CD4-positive, alpha-beta memory T cell (primary cell): ENCODE results near the gene ARHGAP29. TPM values are rescaled to one million over a fixed set of nuclear protein-coding genes. Genes with fewer than 3 reads are reported as not detected.

Experiments used
- CTCF ChIA-PET: fragments of 350-600 bp; sonication (Branson Sonifier 250); formaldehyde crosslinking; loops from one replicate; lab custom pipeline; 2021; ENCODE audit warnings: inconsistent platforms; ENCODE audit not compliant: partially characterized antibody; lab: Charles Lee
- POLR2A ChIA-PET: fragments of 350-600 bp; sonication (Branson Sonifier 250); formaldehyde crosslinking; loops from one replicate; lab custom pipeline; 2021; ENCODE audit not compliant: partially characterized antibody; lab: Charles Lee
- DNase-seq, 5 donors: peaks; one replicate each; pipeline versions ENCODE4 v3.0.0 to v3.0.0-alpha.2; 2020 to 2022; ENCODE audit warnings: mixed read lengths in 1 of 5
- H3K27ac ChIP-seq: one replicate; pipeline ENCODE4 v1.7.0; 2013; ENCODE audit warnings: low read depth, low read length
- H3K27me3 ChIP-seq: 2 replicates; pipeline ENCODE4 v1.7.0; 2013; ENCODE audit warnings: mild to moderate bottlenecking, low read length, moderate library complexity; ENCODE audit not compliant: insufficient read depth
- H3K36me3 ChIP-seq: 2 replicates; pipeline ENCODE4 v1.7.0; 2013; ENCODE audit warnings: mild to moderate bottlenecking, low read length, moderate library complexity; ENCODE audit not compliant: insufficient read depth
- H3K4me1 ChIP-seq: 2 replicates; pipeline ENCODE4 v1.7.0; 2013; ENCODE audit warnings: mild to moderate bottlenecking, low read length, moderate library complexity; ENCODE audit not compliant: insufficient read depth
- H3K4me3 ChIP-seq, 2 donors: one replicate each; pipeline ENCODE4 v1.7.0; 2013; ENCODE audit warnings: low read length in 2 of 2, mild to moderate bottlenecking in 1 of 2
- H3K9me3 ChIP-seq, 2 donors: one replicate each; pipeline ENCODE4 v1.7.0; 2013; ENCODE audit warnings: low read length in 2 of 2, control low read depth in 1 of 2; ENCODE audit not compliant: control insufficient read depth in 1 of 2
- H3K27ac Mint-ChIP-seq, 7 donors: one replicate each; pipeline ENCODE4 v1.8.0; 2020 to 2021; ENCODE audit warnings: mixed read lengths in 7 of 7, mild to moderate bottlenecking in 6 of 7, inconsistent platforms in 3 of 7, moderate library complexity in 3 of 7
- H3K27me3 Mint-ChIP-seq, 2 donors: one replicate each; pipeline ENCODE4 v1.8.0; 2020 to 2021; ENCODE audit warnings: mixed read lengths in 2 of 2
- H3K36me3 Mint-ChIP-seq, 2 donors: one replicate each; pipeline ENCODE4 v1.8.0; 2020 to 2021; ENCODE audit warnings: mixed read lengths in 2 of 2, inconsistent platforms in 1 of 2, mild to moderate bottlenecking in 1 of 2
- H3K4me1 Mint-ChIP-seq, 4 donors: one replicate each; pipeline ENCODE4 v1.8.0; 2020 to 2021; ENCODE audit warnings: mixed read lengths in 4 of 4, mild to moderate bottlenecking in 1 of 4
- H3K4me3 Mint-ChIP-seq, 8 donors: one replicate each; pipeline ENCODE4 v1.8.0; 2020 to 2021; ENCODE audit warnings: mixed read lengths in 8 of 8, mild to moderate bottlenecking in 7 of 8, moderate library complexity in 6 of 8, inconsistent platforms in 3 of 8
- H3K9me3 Mint-ChIP-seq, 8 donors: one replicate each; pipeline ENCODE4 v1.8.0; 2020 to 2021; ENCODE audit warnings: mixed read lengths in 8 of 8, mild to moderate bottlenecking in 5 of 8, inconsistent platforms in 3 of 8, moderate library complexity in 1 of 8
- intact Hi-C: fragments of 100-400 bp; cut with micrococcal nuclease; formaldehyde crosslinking; loops from one replicate; pipeline ENCODE4 v1.15.1; 2023
- polyA plus RNA-seq, 2 donors: library from polyadenylated mRNA; unstranded; fragments of 300-500 nt; fragmentation: Illumina TruSeq; gene quantifications; one replicate each; pipeline ENCODE4 v1.2.3, GENCODE V29; 2021
- total RNA-seq, 2 experiments: library from RNA; stranded (reverse); gene quantifications; one replicate each; pipeline ENCODE4 v1.2.3, GENCODE V29; 2021

ARHGAP29 gene
- total and polyA plus RNA-seq, 4 experiments from 2014 or later, result not detected

DNA sequence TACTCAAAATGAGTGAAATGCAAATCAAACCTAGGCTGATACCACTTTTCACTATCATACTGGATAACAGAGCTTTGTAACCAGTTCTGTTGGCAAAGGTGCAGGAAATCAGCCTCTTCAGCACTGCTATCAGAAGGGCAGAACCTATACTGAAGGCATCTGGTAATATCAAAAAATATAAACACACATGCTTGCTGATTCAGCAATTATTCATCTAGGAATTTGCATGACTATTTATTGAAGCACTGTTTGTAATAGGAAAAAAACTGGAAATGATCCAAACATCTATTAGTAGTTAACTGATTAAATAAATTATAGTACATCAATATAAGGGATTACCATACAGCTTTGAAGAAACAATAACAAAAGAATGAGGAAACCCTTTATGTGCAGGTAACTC, 21.4 kb downstream of the ARHGAP29 start:
- no peak for DNase-seq

DNA sequence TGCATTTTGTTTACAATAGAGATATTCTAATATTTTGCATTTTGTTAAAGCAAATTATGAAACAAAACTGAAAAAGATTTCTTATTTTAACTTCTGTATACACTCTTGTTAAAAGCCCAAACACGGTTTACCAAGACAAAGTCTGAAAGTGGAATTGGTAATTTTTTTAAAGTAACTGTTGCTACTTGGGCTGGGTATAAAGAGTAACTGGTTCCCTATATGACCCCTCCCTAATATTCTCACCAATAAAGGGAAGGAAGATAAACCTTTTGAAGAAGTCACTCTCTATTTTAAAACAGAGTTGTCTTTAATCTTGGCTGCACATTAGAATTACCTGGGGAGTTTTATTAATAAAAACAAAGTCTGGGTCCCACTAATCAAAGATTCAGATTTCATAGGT, 27.4 kb downstream of the ARHGAP29 start:
- no peak overlapping the region for H3K4me3 Mint-ChIP-seq
- POLR2A ChIA-PET, result no interaction called here
- H3K27me3 Mint-ChIP-seq, result peaks cover 3 to 5% of the 10 kb centered on the region in 2 donors
- Histone ChIP-seq H3K27ac (no peak overlapping the region), H3K4me3 (no peak overlapping the region), H3K27me3 (no peaks in the 10 kb centered on the region), H3K9me3 (no peaks in the 10 kb centered on the region), H3K36me3 (no peaks in the 10 kb centered on the region), H3K4me1 (no peaks in the 10 kb centered on the region)
- intact Hi-C loops, result no loop called here
- H3K9me3 Mint-ChIP-seq, result peaks cover 0 to 8% (median 2%) of the 10 kb centered on the region in 8 donors
- CTCF ChIA-PET, result no interaction called here
- H3K27ac Mint-ChIP-seq, result no peak overlapping the region
- DNase-seq, result no peak
- H3K36me3 Mint-ChIP-seq, result no peaks in the 10 kb centered on the region
- no peaks in the 10 kb centered on the region for H3K4me1 Mint-ChIP-seq

More for the DNA sequence above, 21.4 kb downstream of the ARHGAP29 start:
- Histone ChIP-seq H3K27me3 (no peaks in the 10 kb centered on the region), H3K36me3 (no peaks in the 10 kb centered on the region), H3K4me1 (no peaks in the 10 kb centered on the region), H3K4me3 (no peak overlapping the region), H3K27ac (no peak overlapping the region), H3K9me3 (no peaks in the 10 kb centered on the region)
- H3K4me1 Mint-ChIP-seq, result no peaks in the 10 kb centered on the region
- ChIA-PET CTCF (no interaction called here), POLR2A (no interaction called here)
- no peak overlapping the region for H3K4me3 Mint-ChIP-seq
- intact Hi-C loops, result no loop called here
- H3K27ac Mint-ChIP-seq, result no peak overlapping the region
- H3K9me3 Mint-ChIP-seq, result peaks cover 0 to 3% (median 0%) of the 10 kb centered on the region in 8 donors
- peaks cover 6 to 9% of the 10 kb centered on the region in 2 donors for H3K27me3 Mint-ChIP-seq
- H3K36me3 Mint-ChIP-seq, result no peaks in the 10 kb centered on the region

DNA sequence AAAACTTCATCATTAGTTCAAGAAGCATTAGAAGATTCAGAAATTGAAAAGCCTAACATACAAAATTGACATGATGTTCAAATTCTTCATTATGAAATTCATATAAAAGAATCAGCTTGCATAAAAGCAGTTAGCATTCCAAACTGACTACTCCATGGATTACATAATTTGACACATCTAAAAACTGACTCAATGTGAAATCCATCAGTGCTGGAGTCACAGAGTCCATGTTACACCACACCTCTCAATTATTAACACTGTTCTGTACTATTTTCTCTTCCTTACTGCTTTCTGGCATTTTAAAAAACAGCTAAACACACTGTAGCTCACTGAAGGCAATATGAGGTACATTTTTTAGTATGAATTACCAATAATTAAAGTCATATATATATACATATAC, 28.0 kb downstream of the ARHGAP29 start:
- peaks cover 3% of the 10 kb centered on the region in 2 donors for H3K27me3 Mint-ChIP-seq
- intact Hi-C loops, result no loop called here
- H3K27me3 ChIP-seq, result no peaks in the 10 kb centered on the region
- ChIA-PET CTCF (no interaction called here), POLR2A (no interaction called here)
- H3K9me3 Mint-ChIP-seq, result peaks cover 0 to 8% (median 2%) of the 10 kb centered on the region in 8 donors
- H3K4me3 ChIP-seq, result no peak overlapping the region
- H3K9me3 ChIP-seq, result no peaks in the 10 kb centered on the region
- H3K36me3 Mint-ChIP-seq, result no peaks in the 10 kb centered on the region
- H3K36me3 ChIP-seq, result no peaks in the 10 kb centered on the region
- no peaks in the 10 kb centered on the region for H3K4me1 ChIP-seq
- DNase-seq, result no peak
- no peak overlapping the region for H3K4me3 Mint-ChIP-seq
- no peak overlapping the region for H3K27ac ChIP-seq
- no peaks in the 10 kb centered on the region for H3K4me1 Mint-ChIP-seq
- H3K27ac Mint-ChIP-seq, result no peak overlapping the region

DNA sequence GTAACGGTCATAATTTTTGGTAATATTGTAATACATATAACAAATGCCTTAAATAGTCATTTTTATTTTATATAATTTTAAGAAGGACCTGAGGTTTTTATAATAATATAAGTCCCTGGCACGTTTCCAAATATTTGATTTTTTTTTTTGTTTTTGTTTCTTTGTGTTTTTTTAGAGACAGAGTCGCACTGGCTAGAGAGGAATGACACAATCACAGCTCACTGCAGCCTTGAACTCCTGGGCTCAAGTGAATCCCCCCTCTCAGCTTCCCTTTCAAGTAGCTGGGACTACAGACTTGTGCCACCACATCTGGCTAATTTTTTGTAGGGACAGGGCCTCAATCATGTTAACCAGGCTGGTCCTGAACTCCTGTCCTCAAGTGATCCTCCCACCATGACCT, 29.7 kb downstream of the ARHGAP29 start:
- CTCF ChIA-PET, result no interaction called here
- no peak overlapping the region for H3K4me3 Mint-ChIP-seq

DNA sequence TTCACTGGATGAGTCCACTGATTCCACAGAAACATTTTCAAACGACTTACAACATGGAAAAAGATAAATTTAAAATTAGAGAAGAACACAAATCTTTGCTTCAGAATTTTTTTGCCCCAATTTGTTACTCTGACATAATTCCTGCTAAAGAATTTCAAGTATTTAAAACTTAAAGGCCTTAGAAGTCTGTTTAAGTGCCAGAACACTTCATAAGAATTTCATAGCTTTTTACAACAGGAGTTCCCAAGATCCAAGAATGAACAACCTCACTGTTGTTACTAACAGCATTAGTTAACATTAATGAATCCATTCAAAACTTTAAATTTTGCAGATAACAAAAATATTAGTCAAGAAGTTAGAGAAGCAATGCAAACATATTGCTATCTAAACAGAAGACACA, 31.7 kb downstream of the ARHGAP29 start:
- H3K27ac Mint-ChIP-seq, result no peak overlapping the region
- CTCF ChIA-PET, result no interaction called here
- H3K4me1 ChIP-seq, result no peaks in the 10 kb centered on the region
- no peaks in the 10 kb centered on the region for H3K36me3 Mint-ChIP-seq
- no peaks in the 10 kb centered on the region for H3K27me3 ChIP-seq
- intact Hi-C loops, result no loop called here
- no peak overlapping the region for H3K27ac ChIP-seq
- H3K9me3 ChIP-seq, result no peaks in the 10 kb centered on the region
- POLR2A ChIA-PET, result no interaction called here
- no peak overlapping the region for H3K4me3 Mint-ChIP-seq
- peaks cover 2 to 3% of the 10 kb centered on the region in 2 donors for H3K27me3 Mint-ChIP-seq
- no peaks in the 10 kb centered on the region for H3K4me1 Mint-ChIP-seq
- DNase-seq, result no peak
- peaks cover 0 to 8% (median 2%) of the 10 kb centered on the region in 8 donors for H3K9me3 Mint-ChIP-seq
- H3K4me3 ChIP-seq, result no peak overlapping the region
- no peaks in the 10 kb centered on the region for H3K36me3 ChIP-seq

More for the DNA sequence above, 29.7 kb downstream of the ARHGAP29 start:
- Histone ChIP-seq H3K4me1 (no peaks in the 10 kb centered on the region), H3K27ac (no peak overlapping the region), H3K9me3 (no peaks in the 10 kb centered on the region), H3K27me3 (no peaks in the 10 kb centered on the region), H3K4me3 (no peak overlapping the region), H3K36me3 (no peaks in the 10 kb centered on the region)
- no peaks in the 10 kb centered on the region for H3K36me3 Mint-ChIP-seq
- no peaks in the 10 kb centered on the region for H3K4me1 Mint-ChIP-seq
- H3K27me3 Mint-ChIP-seq, result peaks cover 0 to 3% of the 10 kb centered on the region in 2 donors
- no peak overlapping the region for H3K27ac Mint-ChIP-seq
- POLR2A ChIA-PET, result no interaction called here
- H3K9me3 Mint-ChIP-seq, result peaks cover 0 to 8% (median 2%) of the 10 kb centered on the region in 8 donors
- DNase-seq, result no peak
- intact Hi-C loops, result no loop called here

DNA sequence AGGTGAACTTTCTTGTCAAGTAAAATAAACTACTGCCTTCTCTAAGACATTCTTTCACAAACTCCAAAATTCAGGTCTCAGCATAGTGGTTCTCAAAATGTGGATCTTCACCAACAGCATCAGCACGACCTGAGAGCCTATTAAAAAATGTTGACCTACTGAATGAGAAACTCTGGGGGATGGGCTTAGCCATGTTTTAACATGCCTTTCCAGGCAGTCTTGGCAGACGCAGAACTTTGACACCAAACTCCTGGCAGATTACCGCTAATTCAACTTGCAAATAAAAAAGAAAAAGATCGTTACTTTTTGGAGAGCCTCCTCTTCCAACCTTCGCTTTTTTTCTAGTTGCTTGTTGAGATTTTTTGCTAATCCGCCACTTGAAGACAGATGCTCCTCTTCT, 35.1 kb downstream of the ARHGAP29 start:
- no peaks in the 10 kb centered on the region for H3K9me3 ChIP-seq
- POLR2A ChIA-PET, result no interaction called here
- Mint-ChIP-seq H3K4me1 (no peaks in the 10 kb centered on the region), H3K4me3 (no peak overlapping the region), H3K27me3 (peaks cover 5 to 7% of the 10 kb centered on the region in 2 donors), H3K36me3 (no peaks in the 10 kb centered on the region), H3K9me3 (no peaks in the 10 kb centered on the region), H3K27ac (no peak overlapping the region)
- intact Hi-C loops, result no loop called here
- CTCF ChIA-PET, result no interaction called here
- no peak overlapping the region for H3K27ac ChIP-seq
- no peaks in the 10 kb centered on the region for H3K27me3 ChIP-seq
- no peaks in the 10 kb centered on the region for H3K4me1 ChIP-seq
- no peak overlapping the region for H3K4me3 ChIP-seq
- DNase-seq, result no peak
- no peaks in the 10 kb centered on the region for H3K36me3 ChIP-seq

DNA sequence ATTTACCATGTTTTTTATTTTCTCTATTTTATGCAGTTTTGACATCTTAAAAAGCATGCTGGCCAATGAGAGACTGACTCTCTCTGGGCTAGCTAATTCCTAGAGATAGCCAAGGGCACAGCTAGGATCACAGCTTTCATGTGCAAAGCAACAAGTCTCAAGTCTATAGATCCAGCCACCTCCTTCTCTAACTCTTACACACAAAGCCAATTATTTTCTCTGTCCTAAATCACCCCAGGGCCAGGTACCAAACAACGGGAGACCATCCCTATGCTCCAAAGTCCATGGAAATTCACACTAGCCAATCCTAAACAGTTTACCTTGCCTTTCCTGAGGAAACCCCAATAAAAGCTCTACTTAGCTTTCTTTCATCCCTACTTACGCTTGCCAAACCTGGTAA, 38.0 kb downstream of the ARHGAP29 start:
- CTCF ChIA-PET, result no interaction called here
- Mint-ChIP-seq H3K36me3 (no peaks in the 10 kb centered on the region), H3K9me3 (no peaks in the 10 kb centered on the region)

More for the DNA sequence above, 38.0 kb downstream of the ARHGAP29 start:
- no peaks in the 10 kb centered on the region for H3K36me3 ChIP-seq
- H3K27me3 Mint-ChIP-seq, result peaks cover 6 to 9% of the 10 kb centered on the region in 2 donors
- H3K9me3 ChIP-seq, result no peaks in the 10 kb centered on the region
- no peak overlapping the region for H3K4me3 Mint-ChIP-seq
- no peaks in the 10 kb centered on the region for H3K27me3 ChIP-seq
- POLR2A ChIA-PET, result no interaction called here
- intact Hi-C loops, result no loop called here
- H3K4me1 ChIP-seq, result no peaks in the 10 kb centered on the region
- no peak overlapping the region for H3K27ac Mint-ChIP-seq
- no peak overlapping the region for H3K27ac ChIP-seq
- H3K4me1 Mint-ChIP-seq, result no peaks in the 10 kb centered on the region
- no peak overlapping the region for H3K4me3 ChIP-seq
- DNase-seq, result no peak
